Epidermal melanocyte (primary cell): ENCODE data around the gene ZMAT3.
"Not testable (repeated sequence)": the region's sequence is repeated elsewhere in the genome, so short reads cannot be mapped to it uniquely, and the experiment has no call there.

Experiments
- DNase-seq: peaks from one replicate; pipeline ENCODE4 v3.0.0; 2011; ENCODE audit warnings: low spot score; ENCODE audit not compliant: insufficient read length

Gene ZMAT3, protein sequence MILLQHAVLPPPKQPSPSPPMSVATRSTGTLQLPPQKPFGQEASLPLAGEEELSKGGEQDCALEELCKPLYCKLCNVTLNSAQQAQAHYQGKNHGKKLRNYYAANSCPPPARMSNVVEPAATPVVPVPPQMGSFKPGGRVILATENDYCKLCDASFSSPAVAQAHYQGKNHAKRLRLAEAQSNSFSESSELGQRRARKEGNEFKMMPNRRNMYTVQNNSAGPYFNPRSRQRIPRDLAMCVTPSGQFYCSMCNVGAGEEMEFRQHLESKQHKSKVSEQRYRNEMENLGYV

DNA sequence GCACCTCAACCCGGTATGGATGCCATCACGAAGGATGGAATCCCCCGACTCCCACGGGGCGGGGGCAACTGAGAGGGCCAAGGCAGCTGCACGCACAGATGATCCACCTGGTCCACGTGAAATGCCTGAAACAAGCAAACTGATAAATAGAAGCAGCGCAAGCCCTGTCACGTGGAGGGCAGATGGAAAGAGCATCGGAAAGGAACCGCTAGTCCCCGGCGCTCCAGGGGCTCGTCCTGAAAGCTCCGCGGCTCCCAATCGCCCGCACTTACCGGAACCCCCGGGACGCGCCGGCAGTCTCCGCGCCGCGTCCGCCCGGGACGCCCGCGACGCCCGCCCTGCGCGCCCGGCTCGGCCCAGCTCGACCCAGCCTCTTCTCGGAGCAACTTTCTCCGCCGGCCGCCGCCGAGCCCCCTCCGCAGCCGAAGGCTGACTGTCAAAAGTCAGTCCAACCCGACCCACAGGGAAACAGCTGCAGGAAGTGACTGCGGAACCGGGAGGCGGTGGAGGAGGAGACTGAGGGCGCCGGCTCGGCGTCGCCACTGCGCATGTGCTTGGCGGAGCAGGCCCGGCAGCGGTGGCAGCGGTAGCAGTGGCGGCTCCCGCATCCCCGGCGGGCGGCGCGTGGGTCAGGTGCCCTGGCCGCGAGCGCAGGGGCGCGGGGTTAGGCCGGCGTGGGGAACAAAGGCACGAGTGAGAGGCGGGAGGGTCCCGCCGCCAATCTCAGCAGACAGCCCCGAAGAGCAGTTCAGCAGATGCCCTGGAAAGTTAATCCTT is at the start of gene ZMAT3:
Gene ZMAT3 (minus strand): TSS at position 487 of the 777 bp plus-strand sequence. CDS start 4,057 bp downstream, outside the sequence.
- peak; percentile 82 for DNase-seq

DNA sequence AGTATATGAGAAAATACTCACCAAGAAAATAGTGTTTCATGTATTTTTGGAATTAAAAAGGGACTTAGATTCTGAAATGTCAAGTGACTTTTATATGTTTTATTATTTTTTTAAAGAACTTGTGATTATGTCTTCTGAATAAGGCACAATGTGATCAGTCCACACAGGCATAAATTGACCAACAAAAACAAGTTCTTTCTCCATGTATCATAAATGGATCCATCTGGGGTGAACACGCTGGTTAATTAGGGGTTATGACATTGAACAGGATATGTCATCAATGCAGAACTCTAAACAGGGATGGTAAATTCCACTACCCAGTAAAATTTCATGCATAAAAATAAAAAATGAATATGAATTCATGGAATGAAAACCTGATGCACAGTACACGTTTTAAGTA is 45.2 kb upstream of the ZMAT3 start:
- DNase-seq: no peak

DNA sequence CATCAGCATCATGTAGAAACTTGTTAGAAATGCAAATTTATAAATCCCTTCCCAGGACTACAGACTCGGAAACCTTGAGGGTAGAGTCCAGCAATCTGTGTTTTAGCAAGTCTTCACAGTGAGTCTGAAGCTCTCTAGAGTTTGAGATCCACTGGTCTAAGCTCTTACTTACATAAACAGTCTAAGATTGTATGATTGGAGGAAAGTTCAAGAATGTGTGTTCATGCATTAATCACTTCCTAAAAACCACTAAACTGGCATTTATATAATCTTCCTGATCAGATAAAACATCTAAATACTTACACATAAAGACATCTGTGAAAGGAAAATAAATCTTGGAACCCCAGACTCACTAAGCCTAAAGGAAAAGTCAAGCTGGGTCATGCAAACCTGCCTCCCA is 43.8 kb upstream of the ZMAT3 start:
- not testable (repeated sequence) for DNase-seq

DNA sequence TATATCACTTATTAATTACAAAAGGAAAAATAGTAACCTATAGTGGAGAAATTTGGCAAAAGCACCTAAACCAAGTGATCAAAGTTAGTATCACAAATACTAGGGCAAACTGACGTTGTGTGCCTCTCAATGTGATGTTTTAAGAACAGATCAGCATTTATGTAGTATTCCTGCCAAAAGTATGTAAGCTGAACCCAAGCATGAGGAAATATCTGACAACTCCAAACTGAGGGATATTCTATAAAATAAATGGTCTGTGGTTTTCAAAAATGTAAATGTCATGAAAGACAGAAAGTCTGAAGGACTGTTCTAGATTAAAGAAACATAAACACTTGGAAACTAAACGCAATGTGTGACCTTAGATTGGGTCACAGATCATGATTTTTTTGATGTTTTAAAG is 42.3 kb upstream of the ZMAT3 start:
- no peak for DNase-seq

DNA sequence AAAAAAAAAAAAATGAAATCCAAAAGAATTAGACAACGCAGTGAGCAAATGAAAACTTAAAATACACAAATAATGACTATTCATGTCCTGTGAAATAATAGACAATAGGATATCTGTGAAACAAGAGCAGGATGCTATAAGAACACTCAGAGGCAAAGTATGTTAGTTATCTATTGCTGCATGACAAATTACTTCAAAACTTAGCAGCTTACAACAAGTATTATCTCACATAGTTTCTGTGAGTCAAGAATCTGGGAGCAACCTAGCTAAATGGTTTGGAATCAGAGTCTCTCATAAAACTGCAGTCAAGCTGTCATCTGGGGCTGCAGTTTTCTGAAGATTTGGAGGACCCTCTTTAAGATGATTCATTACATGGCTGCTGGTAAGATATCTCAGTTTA is 36.5 kb upstream of the ZMAT3 start:
- DNase-seq: no peak

DNA sequence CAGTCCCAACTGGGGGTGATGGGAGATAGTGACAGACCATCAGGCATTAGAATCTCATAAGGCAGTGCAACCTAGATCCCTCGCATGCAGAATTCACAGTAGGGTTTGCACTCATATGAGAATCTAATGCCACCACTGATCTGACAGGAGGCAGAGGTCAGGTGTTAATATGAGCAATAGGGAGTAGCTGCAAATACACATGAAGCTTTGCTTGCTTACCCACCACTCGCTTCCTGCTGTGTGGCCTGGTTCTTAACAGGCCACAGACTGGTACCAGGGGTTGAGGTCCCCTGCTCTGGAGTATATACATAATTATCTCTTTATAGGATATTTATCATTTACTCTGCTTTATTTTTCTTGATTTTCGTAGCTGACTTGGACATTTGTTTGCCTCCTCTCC is 36.0 kb upstream of the ZMAT3 start:
- no peak for DNase-seq

DNA sequence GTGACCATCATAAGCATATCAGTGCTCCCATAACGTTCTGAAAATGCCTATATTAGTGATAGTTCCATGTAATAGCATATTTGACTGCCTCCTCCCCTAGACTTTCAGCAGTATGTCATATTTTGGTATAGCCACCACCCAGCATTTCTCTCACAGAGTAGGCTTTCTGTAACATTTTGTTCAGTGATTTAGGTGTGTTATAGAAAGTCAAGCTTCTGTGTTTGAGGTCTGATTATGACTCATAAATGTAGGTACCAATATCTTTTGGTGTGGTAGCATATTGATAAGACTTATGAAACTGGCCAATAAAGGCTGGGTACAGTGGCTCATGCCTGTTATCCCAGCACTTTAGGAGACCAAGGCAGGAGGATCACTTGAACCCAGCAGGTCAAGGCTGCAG is 34.3 kb upstream of the ZMAT3 start:
- no peak for DNase-seq

DNA sequence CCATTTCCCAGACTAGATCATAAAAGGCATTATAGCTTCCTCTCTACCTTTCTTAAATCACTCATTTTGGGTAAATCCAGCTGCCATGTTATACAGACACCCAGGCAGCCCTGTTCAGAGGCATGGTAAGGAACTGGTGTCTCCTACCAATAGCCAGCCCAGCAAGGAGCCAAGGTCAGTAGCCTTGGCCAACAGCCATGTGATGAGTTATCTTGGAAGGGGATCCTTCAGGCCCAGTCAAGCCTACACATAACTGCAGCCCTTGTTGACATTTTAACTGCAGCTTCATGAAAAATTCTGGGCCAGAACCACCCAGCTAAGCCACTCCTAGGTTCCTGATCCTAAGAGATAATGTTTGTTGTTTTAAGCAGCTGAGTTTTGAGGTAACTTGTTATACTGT is 29.0 kb upstream of the ZMAT3 start:
- DNase-seq: no peak

DNA sequence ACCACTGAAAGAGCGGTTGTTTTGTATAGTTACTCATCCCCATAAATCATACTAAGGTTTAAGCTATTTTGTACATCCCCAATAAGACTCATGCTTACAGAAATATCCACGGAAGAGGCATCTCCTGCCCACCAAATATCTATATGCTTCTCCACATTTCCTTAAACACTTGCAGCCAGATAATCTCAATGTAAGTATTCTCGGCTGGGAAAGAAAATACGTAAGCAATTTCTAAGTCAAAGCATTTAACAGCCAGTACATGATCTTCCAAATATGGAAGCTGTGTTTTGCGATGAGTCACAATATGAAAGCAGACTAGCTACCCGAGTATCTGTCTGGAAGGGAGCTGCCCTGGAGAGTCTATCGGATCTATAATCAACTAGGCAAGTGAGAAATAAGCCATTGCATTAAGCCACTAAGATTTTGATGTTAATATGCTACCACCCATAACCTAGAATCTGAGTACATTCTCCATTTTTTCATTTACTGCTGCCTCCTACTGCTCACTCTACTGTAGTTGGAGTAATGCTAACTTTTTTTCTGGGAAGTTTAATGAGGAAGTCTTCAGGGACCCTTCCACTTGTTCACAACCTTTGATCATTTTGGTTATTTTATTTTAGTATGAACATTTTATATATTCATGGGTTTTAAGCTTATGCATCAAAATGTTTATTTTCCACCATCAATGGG is 26.9 kb upstream of the ZMAT3 start:
- DNase-seq: no peak

DNA sequence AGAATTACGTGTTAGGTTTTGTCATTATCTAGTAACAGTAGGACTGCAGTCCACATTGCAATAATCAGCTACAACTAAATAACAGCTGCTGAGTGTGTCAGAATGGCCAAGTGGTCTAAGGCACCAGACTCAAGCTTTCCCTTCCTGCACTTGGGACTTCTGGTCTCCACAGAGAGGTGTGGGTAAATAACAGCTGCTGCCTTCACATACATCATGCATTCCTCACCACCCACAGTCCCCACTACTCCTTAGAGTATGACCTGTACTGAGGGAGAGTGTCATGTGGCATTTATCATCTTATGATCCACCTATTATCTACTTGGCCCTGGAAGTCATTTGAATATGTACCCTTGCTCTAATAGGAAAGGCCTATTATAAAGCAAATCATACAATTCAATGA is 22.2 kb upstream of the ZMAT3 start:
- no peak for DNase-seq

DNA sequence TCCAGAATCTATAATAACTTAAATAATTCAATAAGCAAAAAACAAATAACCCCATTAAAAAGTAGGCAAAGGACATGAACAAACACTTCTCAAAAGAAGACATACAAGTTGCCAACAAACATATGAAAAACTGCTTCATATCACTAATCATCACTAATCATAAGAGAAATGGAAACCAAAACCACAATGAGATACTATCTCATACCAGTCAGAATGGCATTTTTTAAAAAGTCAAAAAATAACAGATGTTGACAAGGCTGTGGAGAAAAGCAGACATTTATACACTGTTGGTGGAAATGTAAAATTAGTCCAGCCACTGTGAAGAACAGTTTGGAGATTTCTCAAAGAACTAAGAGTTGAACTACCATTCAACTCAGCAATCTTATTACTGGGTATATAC is 19.5 kb upstream of the ZMAT3 start:
- no peak for DNase-seq

DNA sequence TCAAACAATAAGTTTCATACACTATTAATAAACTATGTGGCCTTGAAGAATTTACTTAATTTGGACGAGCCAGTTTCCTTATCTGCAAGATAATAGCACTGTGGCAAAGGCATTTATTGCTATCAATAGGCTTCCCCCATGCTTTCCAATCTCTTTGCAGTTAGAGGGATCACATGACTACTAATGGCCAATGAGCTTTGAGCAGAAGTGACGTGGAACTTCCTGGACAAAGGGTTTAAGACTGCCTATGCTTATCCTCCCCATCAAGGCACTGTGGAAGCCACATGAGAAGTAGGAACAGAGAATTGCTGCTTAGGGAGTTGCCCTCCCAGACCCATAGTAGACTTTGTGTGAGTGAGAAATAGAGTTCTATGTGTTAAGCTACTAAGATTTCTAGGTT is 16.7 kb upstream of the ZMAT3 start:
- DNase-seq: no peak

DNA sequence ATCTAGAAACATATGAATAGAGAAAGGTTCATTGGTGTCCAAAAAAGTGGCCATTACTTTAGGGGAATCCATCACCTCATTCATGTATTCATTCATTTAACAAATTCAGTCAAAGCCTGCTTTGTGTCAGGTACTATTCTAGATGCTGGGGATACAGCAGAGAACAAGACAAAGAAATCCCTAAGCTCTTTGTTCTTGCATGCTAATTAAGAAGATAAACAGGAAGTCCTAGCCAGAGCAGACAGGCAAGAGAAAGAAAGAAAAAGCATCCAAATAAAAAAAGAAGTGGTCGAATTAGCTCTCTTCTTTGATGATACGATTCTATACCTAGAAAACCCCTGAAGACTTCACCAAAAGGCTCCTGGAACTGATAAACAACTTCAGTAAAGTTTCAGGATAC is 12.4 kb upstream of the ZMAT3 start:
- no peak for DNase-seq

DNA sequence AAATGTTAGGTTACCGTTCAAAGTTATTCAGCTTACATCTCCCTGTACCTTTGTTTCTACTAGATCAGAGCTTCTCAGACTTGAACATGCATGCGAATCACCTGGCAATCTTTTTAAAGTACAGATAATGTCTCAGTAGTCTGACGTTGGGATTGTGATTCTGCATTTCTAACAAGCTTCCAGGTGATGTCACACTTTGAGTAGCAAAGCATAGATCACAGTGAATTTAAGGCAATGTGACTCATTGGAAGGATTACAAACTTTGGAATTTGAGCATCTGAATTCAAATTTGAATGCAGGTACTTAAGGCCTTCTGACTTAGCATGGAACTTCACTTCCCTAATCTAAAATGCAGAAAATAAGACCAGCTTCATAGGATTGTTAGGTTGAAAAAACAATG is 10.8 kb upstream of the ZMAT3 start:
- DNase-seq: no peak

DNA sequence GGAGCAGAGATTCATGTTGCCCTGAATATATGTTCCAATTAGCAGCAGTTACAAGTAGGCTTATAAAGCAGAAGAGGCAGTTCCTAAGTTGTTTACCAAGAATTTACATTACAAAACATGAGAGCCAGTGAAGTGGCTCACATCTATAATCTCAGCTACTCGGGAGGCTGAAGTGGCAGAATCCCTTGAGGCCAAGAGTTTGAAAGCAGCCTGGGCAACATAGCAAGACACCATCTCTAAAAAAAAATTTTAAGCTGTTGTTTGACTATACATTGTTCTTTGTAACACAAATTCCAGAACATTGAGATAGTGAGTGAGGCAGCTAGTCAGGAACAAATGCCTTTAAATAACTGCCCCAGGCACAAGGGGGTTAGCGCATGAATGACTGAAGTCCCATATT is 10.3 kb upstream of the ZMAT3 start:
- DNase-seq: no peak

DNA sequence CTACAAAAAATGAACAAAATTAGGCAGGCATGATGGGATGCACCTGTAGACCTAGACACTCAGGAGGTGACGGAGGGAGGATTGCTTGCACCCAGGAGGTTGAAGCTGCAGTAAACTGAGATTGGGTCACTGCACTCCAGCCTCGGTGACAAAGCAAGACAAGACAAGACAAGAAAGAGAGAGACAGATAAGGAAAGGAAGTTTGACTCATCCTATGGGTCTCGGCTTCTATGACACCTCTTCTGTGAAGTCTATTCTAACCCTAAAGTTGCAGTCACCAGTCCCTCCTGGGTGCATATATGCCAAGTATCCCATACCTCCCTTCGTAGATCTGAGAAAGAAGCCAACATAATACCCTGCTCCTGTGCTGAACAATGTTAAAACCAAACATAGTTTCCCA is 7.9 kb upstream of the ZMAT3 start:
- DNase-seq: no peak

DNA sequence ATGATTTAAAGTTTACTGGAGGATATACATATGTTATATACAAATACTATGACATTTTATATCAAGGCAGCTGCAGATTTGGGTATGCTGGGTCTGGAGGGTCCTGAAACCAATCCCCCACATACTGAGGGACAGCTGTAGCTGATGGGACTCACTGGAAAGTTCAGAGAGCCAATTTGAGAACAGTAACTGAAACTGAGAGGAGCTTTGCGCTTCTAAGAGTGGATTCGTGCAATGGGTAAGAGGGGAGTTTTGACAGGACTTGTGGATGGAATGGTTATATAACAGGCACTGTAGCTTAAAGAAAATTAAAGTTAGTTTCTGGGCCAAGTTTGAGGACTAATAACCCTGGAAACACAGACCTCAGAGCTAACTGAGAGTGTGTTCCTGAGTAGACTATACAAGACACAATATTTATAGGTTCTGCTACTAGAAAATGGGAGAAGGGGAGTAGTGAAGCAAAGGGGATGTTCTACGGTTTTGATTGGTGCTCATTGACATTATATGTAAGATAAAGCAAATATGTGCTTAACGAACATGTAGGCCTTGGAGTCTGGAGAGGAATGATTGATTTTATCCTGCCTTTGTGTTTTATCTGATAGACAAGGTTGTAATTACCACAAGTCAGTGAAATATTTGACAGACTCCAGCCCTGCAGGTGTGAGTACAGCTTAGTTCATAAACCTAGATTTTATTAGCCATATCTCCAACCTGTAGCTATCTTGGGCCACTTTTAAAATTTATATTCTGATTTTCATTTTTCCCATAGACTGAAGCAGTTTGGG is 4.8 kb upstream of the ZMAT3 start:
- no peak for DNase-seq

DNA sequence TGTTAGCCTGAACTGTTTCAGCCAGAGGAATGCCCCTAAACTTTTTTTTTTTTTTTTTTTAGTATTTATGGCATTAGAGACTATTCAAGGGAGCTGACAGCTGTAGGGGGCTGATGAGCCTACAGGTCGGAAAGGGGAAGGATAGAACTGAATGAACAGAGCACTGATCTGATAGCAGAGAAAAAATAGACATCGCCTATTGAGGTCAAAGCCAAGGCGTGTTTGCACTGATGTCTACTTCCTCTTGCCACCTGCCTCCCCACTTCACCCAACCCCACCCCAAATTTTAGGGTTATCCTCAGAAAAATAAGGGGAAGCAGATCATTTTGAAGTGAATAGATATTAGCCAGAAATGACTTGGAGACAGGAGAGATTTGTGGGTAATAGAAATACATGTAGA is 3.0 kb upstream of the ZMAT3 start:
- DNase-seq: no peak

DNA sequence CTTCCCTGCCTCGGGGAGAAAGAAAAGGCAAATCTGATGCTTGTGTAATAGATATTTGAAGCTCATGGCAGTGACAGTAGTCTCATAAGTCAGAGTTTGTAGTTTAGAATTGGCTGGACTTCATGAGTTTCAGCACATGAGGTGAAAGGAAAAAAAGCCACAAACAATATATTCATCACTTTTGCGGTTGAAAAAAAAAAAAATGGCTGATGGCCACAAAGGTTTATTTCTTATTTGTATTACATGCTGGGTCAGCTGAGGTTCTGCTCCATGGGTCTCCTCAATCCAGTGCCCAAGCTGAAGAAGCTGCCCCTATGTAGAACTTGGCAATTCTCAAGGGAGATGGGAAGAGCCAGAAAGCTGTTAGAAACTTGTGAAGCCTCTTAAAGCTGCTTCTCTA is 2.2 kb upstream of the ZMAT3 start:
- no peak for DNase-seq

DNA sequence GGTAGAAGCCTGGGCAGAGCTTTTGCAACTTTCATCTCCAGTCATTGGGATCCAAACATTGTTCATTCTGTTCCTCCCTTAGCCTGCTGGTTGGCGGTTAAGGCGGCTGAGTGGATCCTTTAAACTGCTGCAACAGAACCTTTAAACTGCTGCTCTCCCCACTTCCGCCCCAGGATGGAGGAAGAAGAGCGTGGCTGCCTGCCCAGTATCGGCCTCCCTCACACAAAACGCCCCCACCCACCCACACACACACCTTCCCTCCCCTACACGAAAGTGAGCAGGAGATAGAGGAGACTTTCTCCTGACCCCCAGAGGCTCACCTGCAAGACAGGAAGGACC is 460 bp upstream of the ZMAT3 start:
- DNase-seq: no peak

DNA sequence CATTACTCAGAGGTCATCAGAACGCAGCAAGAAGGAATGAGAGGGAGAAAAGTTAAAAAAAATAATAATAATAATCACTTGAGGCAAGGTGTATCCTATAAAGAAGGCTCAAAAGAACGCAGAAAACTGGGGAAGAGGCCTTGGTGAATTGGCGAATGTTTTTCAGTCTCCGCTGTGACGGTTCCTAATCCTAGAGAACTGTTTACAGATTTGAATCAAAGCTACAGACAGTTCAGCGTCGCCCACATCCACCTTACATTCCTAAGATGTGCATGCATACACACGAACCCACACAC is 634 bp downstream of the ZMAT3 start:
- DNase-seq: no peak

DNA sequence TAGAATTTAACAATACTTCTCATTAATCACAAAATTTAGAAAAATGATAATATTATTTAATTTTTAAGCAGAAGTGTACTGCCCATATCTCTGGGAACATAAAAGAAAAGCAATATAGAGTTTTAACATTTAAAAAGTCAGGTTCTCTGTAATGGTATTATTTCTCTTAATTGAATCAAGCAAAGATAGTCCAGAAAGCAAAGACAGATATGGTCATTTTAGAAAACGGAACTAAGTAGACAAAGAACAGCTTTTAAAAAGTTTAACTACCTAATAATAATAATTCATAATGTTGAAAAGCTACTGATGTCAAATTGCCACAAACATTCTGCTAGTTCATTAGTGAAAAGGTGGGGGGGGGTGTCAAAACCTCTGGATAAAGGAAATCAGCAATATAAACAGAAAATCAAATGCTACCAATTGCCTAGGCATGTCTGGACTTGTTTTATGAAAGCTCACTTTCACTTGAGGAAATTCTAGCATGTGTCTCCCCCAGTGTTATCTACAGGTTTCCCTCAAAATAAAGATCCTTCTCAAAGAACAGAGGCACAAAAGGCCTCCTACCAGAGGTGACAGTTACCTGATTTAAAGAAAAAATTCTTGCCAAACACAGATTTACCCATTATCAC is 1.7 kb downstream of the ZMAT3 start:
- DNase-seq: no peak
